SKM-1 treated with dmso at 0.1 percent for 144 hours (cell line): ENCODE measurements around the gene LGALS9.
"Not testable (repeated sequence)": the region's sequence is repeated elsewhere in the genome, so short reads cannot be mapped to it uniquely, and the experiment has no call there.

Experiments used
- DNase-seq: peaks from one replicate; lab custom pipeline; 2025; ENCODE audit not compliant: unreplicated experiment; lab: John Stamatoyannopoulos, UW

Gene LGALS9

GRCh38 chr17:27671591-27671910 lies 40.6 kb downstream of the LGALS9 start:
- no peak for DNase-seq

- DNase-seq: not testable (repeated sequence)
These were observed 41.0 kb downstream of the LGALS9 start for GRCh38 chr17:27671977-27672480.

- DNase-seq: no peak
These were observed 43.3 kb downstream of the LGALS9 start for GRCh38 chr17:27674335-27674734.

GRCh38 chr17:27677191-27677590 lies 46.2 kb downstream of the LGALS9 start:
- DNase-seq: no peak

GRCh38 chr17:27686322-27686721 lies 55.3 kb downstream of the LGALS9 start:
- not testable (repeated sequence) for DNase-seq

- DNase-seq: no peak
These were observed 59.9 kb downstream of the LGALS9 start for GRCh38 chr17:27690882-27691281.

- DNase-seq: not testable (repeated sequence)
These were observed 64.3 kb downstream of the LGALS9 start for GRCh38 chr17:27695254-27695814.
